DOHH2 (cell line): ENCODE results near the gene ALOX5.
"Not testable (repeated sequence)": the region's sequence is repeated elsewhere in the genome, so short reads cannot be mapped to it uniquely, and the experiment has no call there.

Experiments used
- H3F3A ChIP-seq: fragments of 200-600 bp; sonication (generic), shearing (Covaris generic); 2 replicates; pipeline ENCODE4 v1.6.0; 2016; ENCODE audit warnings: antibody characterized with exemption, mild to moderate bottlenecking; ENCODE audit not compliant: control insufficient read depth, insufficient read depth
- H3K27ac ChIP-seq: fragments of 200-600 bp; sonication (generic); 2 replicates; pipeline ENCODE4 v1.5.1; 2014; ENCODE audit warnings: low read depth, mild to moderate bottlenecking, low read length, moderate library complexity
- H3K27me3 ChIP-seq: fragments of 200-600 bp; sonication (generic); 2 replicates; pipeline ENCODE4 v1.6.1; 2014; ENCODE audit warnings: mild to moderate bottlenecking, low read length, mixed read lengths; ENCODE audit not compliant: control insufficient read depth
- H3K36me3 ChIP-seq: fragments of 200-600 bp; sonication (generic); 2 replicates; pipeline ENCODE4 v1.6.1; 2014; ENCODE audit warnings: mild to moderate bottlenecking, low read length, moderate library complexity, mixed read lengths; ENCODE audit not compliant: control insufficient read depth
- H3K4me1 ChIP-seq: fragments of 200-600 bp; sonication (generic); 2 replicates; pipeline ENCODE4 v1.6.1; 2014; ENCODE audit warnings: mild to moderate bottlenecking, low read length, mixed read lengths; ENCODE audit not compliant: control insufficient read depth
- H3K4me2 ChIP-seq: fragments of 200-600 bp; sonication (generic); 2 replicates; pipeline ENCODE4 v1.6.0; 2014; ENCODE audit warnings: mild to moderate bottlenecking, low read length, moderate library complexity
- H3K4me3 ChIP-seq: fragments of 200-600 bp; sonication (generic); 2 replicates; pipeline ENCODE4 v1.5.1; 2014; ENCODE audit warnings: mild to moderate bottlenecking, low read length, mixed read lengths
- H3K79me2 ChIP-seq: fragments of 200-600 bp; sonication (generic); 2 replicates; pipeline ENCODE4 v1.6.1; 2014; ENCODE audit warnings: mild to moderate bottlenecking, low read length, mixed read lengths; ENCODE audit not compliant: control insufficient read depth
- H3K9me2 ChIP-seq: fragments of 200-600 bp; sonication (generic); replicated peaks from 2 replicates; pipeline ENCODE4 v1.6.1; 2014; ENCODE audit warnings: mild to moderate bottlenecking, low read length, mixed read lengths; ENCODE audit not compliant: control insufficient read depth
- H3K9me3 ChIP-seq: fragments of 200-600 bp; sonication (generic); 2 replicates; pipeline ENCODE4 v1.6.1; 2014; ENCODE audit warnings: antibody characterized with exemption, low read length, mixed read lengths; ENCODE audit not compliant: control insufficient read depth, insufficient read depth
- H4K20me1 ChIP-seq: fragments of 200-600 bp; sonication (generic); 2 replicates; pipeline ENCODE4 v1.6.0; 2014; ENCODE audit warnings: low read depth, mild to moderate bottlenecking, antibody characterized with exemption, low read length, moderate library complexity; ENCODE audit not compliant: control insufficient read depth, insufficient read depth
- CTCF ChIP-seq: fragments of 200-600 bp; sonication (generic); IDR thresholded peaks from one replicate; pipeline ENCODE4 v1.5.1; 2014; ENCODE audit warnings: antibody characterized with exemption, mild to moderate bottlenecking, low read depth, low read length; ENCODE audit not compliant: poor library complexity, severe bottlenecking
- EZH2phosphoT487 ChIP-seq: fragments of 200-600 bp; sonication (generic); IDR thresholded peaks from 2 replicates; pipeline ENCODE4 v1.6.1; 2017; ENCODE audit warnings: borderline replicate concordance, mild to moderate bottlenecking, antibody characterized with exemption, low read length, moderate library complexity, mixed read lengths

Gene ALOX5

GRCh38 chr10:45410807-45411606 lies 37.0 kb downstream of the ALOX5 start:
- Histone ChIP-seq H3K4me1 (peaks cover 3% of the 10 kb centered on the region), H3K27ac (no peak overlapping the region), H4K20me1 (no peaks in the 10 kb centered on the region), H3K9me3 (no peaks in the 10 kb centered on the region), H3K4me2 (no peak overlapping the region), H3F3A (no peaks in the 10 kb centered on the region), H3K9me2 (no peaks in the 10 kb centered on the region), H3K27me3 (no peaks in the 10 kb centered on the region), H3K79me2 (peaks cover 80% of the 10 kb centered on the region), H3K4me3 (no peak overlapping the region), H3K36me3 (peaks cover 83% of the 10 kb centered on the region)
- TF ChIP-seq CTCF, result no peak
- TF ChIP-seq EZH2phosphoT487, result no peak

DNA sequence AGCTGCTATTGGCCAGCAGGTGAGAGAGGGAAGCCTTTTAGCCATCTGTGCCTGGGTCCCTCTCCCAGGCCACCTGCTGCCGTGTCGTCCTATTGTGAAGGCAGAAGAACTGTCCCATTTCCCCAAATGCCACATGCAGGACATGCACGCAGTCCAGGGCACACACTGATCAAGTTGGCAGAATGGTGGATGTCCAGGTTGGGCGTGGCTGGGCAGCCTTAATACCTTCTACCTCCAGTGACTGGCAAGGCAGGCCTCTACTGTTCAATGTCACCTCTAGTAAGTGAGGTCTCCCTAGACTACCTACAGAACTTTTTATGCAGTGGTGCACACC lies 37.6 kb downstream of the ALOX5 start:
- no peaks in the 10 kb centered on the region for H3F3A ChIP-seq
- H3K27me3 ChIP-seq, result no peaks in the 10 kb centered on the region
- no peak overlapping the region for H3K4me2 ChIP-seq
- H3K4me3 ChIP-seq, result no peak overlapping the region
- H3K79me2 ChIP-seq, result peaks cover 80% of the 10 kb centered on the region
- peaks cover 9% of the 10 kb centered on the region for H3K4me1 ChIP-seq
- no peaks in the 10 kb centered on the region for H3K9me3 ChIP-seq
- peaks cover 83% of the 10 kb centered on the region for H3K36me3 ChIP-seq
- TF ChIP-seq EZH2phosphoT487 (no peak), CTCF (no peak)
- H4K20me1 ChIP-seq, result no peaks in the 10 kb centered on the region
- H3K9me2 ChIP-seq, result no peaks in the 10 kb centered on the region
- H3K27ac ChIP-seq, result no peak overlapping the region

GRCh38 chr10:45415062-45415461 lies 41.0 kb downstream of the ALOX5 start:
- H3K36me3 ChIP-seq, result peaks cover 83% of the 10 kb centered on the region
- H3K4me1 ChIP-seq, result peaks cover 43% of the 10 kb centered on the region
- H4K20me1 ChIP-seq, H3K9me3 ChIP-seq, H3F3A ChIP-seq, H3K9me2 ChIP-seq, H3K4me2 ChIP-seq, H3K27me3 ChIP-seq, H3K4me3 ChIP-seq, H3K27ac ChIP-seq: not testable (repeated sequence)
- peaks cover 78% of the 10 kb centered on the region for H3K79me2 ChIP-seq

- Histone ChIP-seq H3K4me3 (no peak overlapping the region), H3K9me3 (no peaks in the 10 kb centered on the region), H3K9me2 (no peaks in the 10 kb centered on the region), H3K4me1 (peaks cover 52% of the 10 kb centered on the region), H3K27me3 (no peaks in the 10 kb centered on the region), H3F3A (no peaks in the 10 kb centered on the region; the same call in 1 of the 2 replicates), H4K20me1 (0 out of 2 replicates have a peak, but pooled peaks cover 5% of the 10 kb centered on the region), H3K4me2 (0 out of 2 replicates have a peak overlapping the region, but pooled peaks have one; percentile 1), H3K79me2 (peaks cover 72% of the 10 kb centered on the region), H3K36me3 (peaks cover 83% of the 10 kb centered on the region), H3K27ac (no peak overlapping the region)
- no peak for TF ChIP-seq EZH2phosphoT487
- TF ChIP-seq CTCF, result no peak
Measured at GRCh38 chr10:45416603-45417002, 42.6 kb downstream of the ALOX5 start.
